ENCODE measurements around the gene GPA33. TPM values are rescaled to one million over a fixed set of nuclear protein-coding genes. Genes with fewer than 3 reads are reported as not detected.

The GPA33 gene
- total RNA-seq, 1 donor from 2014 or later: not detected

DNA sequence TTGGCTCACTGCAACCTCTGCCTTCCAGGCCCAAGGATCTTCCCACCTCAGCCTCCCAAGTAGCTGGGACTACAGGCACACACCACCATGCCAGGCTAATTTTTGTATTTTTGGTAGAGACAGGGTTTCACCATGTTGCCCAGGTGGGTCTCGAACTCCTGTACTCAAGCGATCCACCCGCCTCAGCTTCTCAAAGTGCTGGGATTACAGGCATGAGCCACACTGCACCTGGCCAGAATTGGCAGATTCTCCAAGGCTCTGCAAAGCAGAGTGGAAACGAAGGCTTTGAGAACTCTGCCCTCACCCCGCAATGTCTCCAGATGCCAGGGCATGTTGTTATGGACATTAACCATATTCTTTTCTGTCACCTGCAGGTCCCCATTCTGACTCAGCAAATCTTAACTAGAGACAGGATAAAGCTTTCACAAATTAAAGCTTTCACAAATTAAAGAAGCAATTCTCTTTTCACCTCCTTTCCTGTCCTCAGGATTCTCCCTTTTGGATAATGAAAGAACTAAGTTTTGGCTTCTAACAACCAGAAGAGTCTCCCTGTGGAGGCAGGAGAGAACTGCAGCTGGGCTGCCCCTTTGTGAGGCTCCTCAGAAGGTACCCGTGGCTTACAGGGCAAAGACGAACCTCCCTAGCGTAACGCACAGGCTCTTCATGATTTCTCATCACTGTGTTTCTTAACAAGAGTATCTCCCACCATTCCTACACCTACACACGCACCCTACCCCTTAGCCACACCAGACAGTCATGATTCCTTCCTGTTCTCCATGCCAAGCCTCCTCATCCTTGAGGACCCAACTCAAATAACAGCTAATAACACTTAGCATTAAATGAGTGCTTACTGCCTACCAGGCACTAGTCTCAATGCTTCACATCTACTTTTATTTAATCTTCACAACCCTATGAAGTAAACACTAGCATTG is 29.8 kb downstream of the GPA33 start:
- Mint-ChIP-seq H3K27me3 (ENCODE audit: unreplicated experiment) (peaks cover 27% of the 10 kb centered on the region), H3K4me3 (ENCODE audit: unreplicated experiment) (no peak overlapping the region), H3K4me1 (ENCODE audit: unreplicated experiment) (peaks cover 7% of the 10 kb centered on the region), H3K27ac (ENCODE audit: unreplicated experiment) (no peak overlapping the region), H3K9me3 (ENCODE audit: unreplicated experiment) (no peaks in the 10 kb centered on the region), H3K36me3 (ENCODE audit: unreplicated experiment) (no peaks in the 10 kb centered on the region)
- peak; percentile 53 for DNase-seq (ENCODE audit: extremely low spot score, unreplicated experiment)
- TF ChIP-seq, protein P1, sequence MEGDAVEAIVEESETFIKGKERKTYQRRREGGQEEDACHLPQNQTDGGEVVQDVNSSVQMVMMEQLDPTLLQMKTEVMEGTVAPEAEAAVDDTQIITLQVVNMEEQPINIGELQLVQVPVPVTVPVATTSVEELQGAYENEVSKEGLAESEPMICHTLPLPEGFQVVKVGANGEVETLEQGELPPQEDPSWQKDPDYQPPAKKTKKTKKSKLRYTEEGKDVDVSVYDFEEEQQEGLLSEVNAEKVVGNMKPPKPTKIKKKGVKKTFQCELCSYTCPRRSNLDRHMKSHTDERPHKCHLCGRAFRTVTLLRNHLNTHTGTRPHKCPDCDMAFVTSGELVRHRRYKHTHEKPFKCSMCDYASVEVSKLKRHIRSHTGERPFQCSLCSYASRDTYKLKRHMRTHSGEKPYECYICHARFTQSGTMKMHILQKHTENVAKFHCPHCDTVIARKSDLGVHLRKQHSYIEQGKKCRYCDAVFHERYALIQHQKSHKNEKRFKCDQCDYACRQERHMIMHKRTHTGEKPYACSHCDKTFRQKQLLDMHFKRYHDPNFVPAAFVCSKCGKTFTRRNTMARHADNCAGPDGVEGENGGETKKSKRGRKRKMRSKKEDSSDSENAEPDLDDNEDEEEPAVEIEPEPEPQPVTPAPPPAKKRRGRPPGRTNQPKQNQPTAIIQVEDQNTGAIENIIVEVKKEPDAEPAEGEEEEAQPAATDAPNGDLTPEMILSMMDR (IDR thresholded peaks at IDR 0.05): peak; percentile 31

DNA sequence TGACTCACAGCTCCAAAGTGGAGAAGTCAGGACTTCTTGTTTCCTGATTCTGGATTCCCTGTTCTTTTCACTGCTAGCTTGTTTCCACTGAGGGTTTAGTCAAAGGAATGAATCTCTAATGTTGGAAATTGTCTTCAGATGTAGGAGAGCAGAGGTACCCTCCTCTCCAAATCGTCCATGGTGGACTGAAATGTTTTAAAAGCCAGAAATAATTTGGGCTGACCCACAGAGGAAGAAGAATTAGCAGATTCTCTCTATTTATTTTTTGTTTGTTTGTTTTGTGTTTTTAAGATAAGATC is 30.4 kb downstream of the GPA33 start:
- peaks cover 24% of the 10 kb centered on the region for H3K27me3 Mint-ChIP-seq (ENCODE audit: unreplicated experiment)
- H3K9me3 Mint-ChIP-seq (ENCODE audit: unreplicated experiment): no peaks in the 10 kb centered on the region
- no peak for DNase-seq (ENCODE audit: extremely low spot score, unreplicated experiment)
- TF ChIP-seq, protein P1 (IDR thresholded peaks at IDR 0.05): no peak
- no peak overlapping the region for H3K27ac Mint-ChIP-seq (ENCODE audit: unreplicated experiment)
- H3K4me3 Mint-ChIP-seq (ENCODE audit: unreplicated experiment): no peak overlapping the region
- H3K36me3 Mint-ChIP-seq (ENCODE audit: unreplicated experiment): no peaks in the 10 kb centered on the region
- peaks cover 7% of the 10 kb centered on the region for H3K4me1 Mint-ChIP-seq (ENCODE audit: unreplicated experiment)

- Mint-ChIP-seq H3K27me3 (ENCODE audit: unreplicated experiment) (peaks cover 19% of the 10 kb centered on the region), H3K4me3 (ENCODE audit: unreplicated experiment) (peak overlapping the region; percentile 43), H3K4me1 (ENCODE audit: unreplicated experiment) (peaks cover 7% of the 10 kb centered on the region), H3K27ac (ENCODE audit: unreplicated experiment) (no peak overlapping the region), H3K9me3 (ENCODE audit: unreplicated experiment) (no peaks in the 10 kb centered on the region), H3K36me3 (ENCODE audit: unreplicated experiment) (no peaks in the 10 kb centered on the region)
- TF ChIP-seq, protein P1 (IDR thresholded peaks at IDR 0.05): peak; percentile 97
- peak; percentile 87 for DNase-seq (ENCODE audit: extremely low spot score, unreplicated experiment)
These were observed 30.9 kb downstream of the GPA33 start for GRCh38 chr1:167059045-167059808.

GRCh38 chr1:167057241-167057688 is 32.9 kb downstream of the GPA33 start:
- no peak overlapping the region for H3K4me3 Mint-ChIP-seq (ENCODE audit: unreplicated experiment)

More at GRCh38 chr1:167057241-167057688, 32.9 kb downstream of the GPA33 start:
- H3K4me1 Mint-ChIP-seq (ENCODE audit: unreplicated experiment): peaks cover 7% of the 10 kb centered on the region
- no peaks in the 10 kb centered on the region for H3K9me3 Mint-ChIP-seq (ENCODE audit: unreplicated experiment)
- no peak for DNase-seq (ENCODE audit: extremely low spot score, unreplicated experiment)
- H3K27me3 Mint-ChIP-seq (ENCODE audit: unreplicated experiment): peaks cover 18% of the 10 kb centered on the region
- no peaks in the 10 kb centered on the region for H3K36me3 Mint-ChIP-seq (ENCODE audit: unreplicated experiment)
- H3K27ac Mint-ChIP-seq (ENCODE audit: unreplicated experiment): no peak overlapping the region
- TF ChIP-seq, protein P1 (IDR thresholded peaks at IDR 0.05): peak; percentile 51

Measured in osteocyte (in vitro differentiated cells).